ENCODE measurements around the gene EVC2. TPM values are rescaled to one million over a fixed set of nuclear protein-coding genes. Genes with fewer than 3 reads are reported as not detected.

The EVC2 gene
- total RNA-seq, 4 donors from 2014 or later, result 8.0 to 15.1 (median 11.5) TPM

GRCh38 chr4:5703831-5704230, 4.5 kb downstream of the EVC2 start:
- intact Hi-C loops (cut with DNase I; ENCODE audit: low total_unique reads), result no loop called here
- no peak for DNase-seq (ENCODE audit: low spot score in 2 of 2)
- WGBS, 2 donors, result 92 to 98% methylated on average over 5 of the region's 5 CpGs
- TF ChIP-seq POLR2A (IDR thresholded peaks at IDR 0.05), result no peak
- no peak for TF ChIP-seq CTCF (IDR thresholded peaks at IDR 0.05)
- no peak overlapping the region for H3K4me3 ChIP-seq (ENCODE audit: low read depth, poor library complexity, severe bottlenecking)

GRCh38 chr4:5701971-5702370, 6.4 kb downstream of the EVC2 start:
- 92% methylated on average over 8 of the region's 8 CpGs for WGBS, 2 donors
- no peak overlapping the region for H3K4me3 ChIP-seq (ENCODE audit: low read depth, poor library complexity, severe bottlenecking)
- intact Hi-C loops (cut with DNase I; ENCODE audit: low total_unique reads), result no loop called here
- TF ChIP-seq CTCF (IDR thresholded peaks at IDR 0.05) (no peak), POLR2A (IDR thresholded peaks at IDR 0.05) (no peak)
- no peak for DNase-seq (ENCODE audit: low spot score in 2 of 2)

- no peak for DNase-seq (ENCODE audit: low spot score in 2 of 2)
- H3K4me3 ChIP-seq (ENCODE audit: low read depth, poor library complexity, severe bottlenecking), result no peak overlapping the region
- intact Hi-C loops (cut with DNase I; ENCODE audit: low total_unique reads), result no loop called here
- TF ChIP-seq POLR2A (IDR thresholded peaks at IDR 0.05), result no peak
- no peak for TF ChIP-seq CTCF (IDR thresholded peaks at IDR 0.05)
- 73 to 77% methylated on average over 5 of the region's 5 CpGs for whole genome bisulfite sequencing, 2 donors
These were observed 7.9 kb downstream of the EVC2 start for GRCh38 chr4:5700459-5700858.

GRCh38 chr4:5696341-5696740, 12.0 kb downstream of the EVC2 start:
- no peak for TF ChIP-seq CTCF (IDR thresholded peaks at IDR 0.05)
- no peak for TF ChIP-seq POLR2A (IDR thresholded peaks at IDR 0.05)
- no peak overlapping the region for H3K4me3 ChIP-seq (ENCODE audit: low read depth, poor library complexity, severe bottlenecking)
- no peak for DNase-seq (ENCODE audit: low spot score in 2 of 2)
- 84 to 92% methylated on average over 11 of the region's 11 CpGs for WGBS, 2 donors
- intact Hi-C loops (cut with DNase I; ENCODE audit: low total_unique reads), result no loop called here

- TF ChIP-seq CTCF (IDR thresholded peaks at IDR 0.05), result no peak
- DNase-seq (ENCODE audit: low spot score in 2 of 2), result no peak
- intact Hi-C loops (cut with DNase I; ENCODE audit: low total_unique reads), result no loop called here
- no peak overlapping the region for H3K4me3 ChIP-seq (ENCODE audit: low read depth, poor library complexity, severe bottlenecking)
- WGBS, 2 donors, result 84 to 90% methylated on average over 4 of the region's 4 CpGs
These were observed 14.5 kb downstream of the EVC2 start for GRCh38 chr4:5693871-5694270.

- no peak for TF ChIP-seq CTCF (IDR thresholded peaks at IDR 0.05)
- TF ChIP-seq POLR2A (IDR thresholded peaks at IDR 0.05), result no peak
- no peak overlapping the region for H3K4me3 ChIP-seq (ENCODE audit: low read depth, poor library complexity, severe bottlenecking)
- intact Hi-C loops (cut with DNase I; ENCODE audit: low total_unique reads), result no loop called here
- 90 to 94% methylated on average over 7 of the region's 7 CpGs for WGBS, 2 donors
- no peak for DNase-seq (ENCODE audit: low spot score in 2 of 2)
These were observed 16.7 kb downstream of the EVC2 start for GRCh38 chr4:5691491-5692132.

All from lower leg skin (tissue), 4 donors.